OCI-LY7 (cell line): Measurements from ENCODE around the gene TRPC6. TPM values are rescaled to one million over a fixed set of nuclear protein-coding genes. Genes with fewer than 3 reads are reported as not detected.

Source experiments
- BruUV-seq: library from RNA; stranded (reverse); fragments of 400-500 nt; replicated peaks from 2 replicates; lab custom pipeline; 2021; lab: Mats Ljungman, UMichigan
- CTCF ChIA-PET: fragments of 300-600 bp; sonication (Branson Sonifier 250); formaldehyde crosslinking; loops from one replicate; lab custom pipeline; 2022; ENCODE audit warnings: antibody characterized with exemption; ENCODE audit not compliant: unreplicated experiment; lab: Charles Lee
- POLR2A ChIA-PET: fragments of 300-600 bp; sonication (Branson Sonifier 250); formaldehyde crosslinking; loops from one replicate; lab custom pipeline; 2022; ENCODE audit warnings: antibody characterized with exemption; lab: Charles Lee
- DNase-seq: peaks from one replicate; pipeline ENCODE4 v3.0.0-alpha.2; 2015; ENCODE audit warnings: low spot score
- H2AFZ ChIP-seq: fragments of 200-600 bp; sonication (generic), shearing (Covaris generic); 2 replicates; pipeline ENCODE4 v1.6.1; 2014; ENCODE audit warnings: mild to moderate bottlenecking, antibody characterized with exemption, low read length, moderate library complexity
- H3K27ac ChIP-seq: fragments of 200-600 bp; sonication (generic); 2 replicates; pipeline ENCODE4 v1.5.1; 2014; ENCODE audit warnings: mixed run types, low read depth, mild to moderate bottlenecking, moderate library complexity, low read length, inconsistent platforms; ENCODE audit not compliant: poor library complexity, severe bottlenecking
- H3K36me3 ChIP-seq: fragments of 200-600 bp; sonication (generic); 2 replicates; pipeline ENCODE4 v1.6.1; 2014; ENCODE audit warnings: mild to moderate bottlenecking, antibody characterized with exemption, low read length, moderate library complexity, mixed read lengths; ENCODE audit not compliant: insufficient read depth
- H3K4me1 ChIP-seq: fragments of 200-600 bp; sonication (generic); 2 replicates; pipeline ENCODE4 v1.5.1; 2014; ENCODE audit warnings: mild to moderate bottlenecking, low read length; ENCODE audit not compliant: insufficient read depth, poor library complexity, severe bottlenecking
- H3K4me2 ChIP-seq: fragments of 200-600 bp; sonication (generic); 2 replicates; pipeline ENCODE4 v1.6.1; 2014; ENCODE audit warnings: mild to moderate bottlenecking, low read length
- H3K4me3 ChIP-seq: fragments of 200-600 bp; sonication (generic); 2 replicates; pipeline ENCODE4 v1.5.1; 2014; ENCODE audit warnings: mild to moderate bottlenecking, low read depth, low read length; ENCODE audit not compliant: poor library complexity, severe bottlenecking
- H3K79me2 ChIP-seq: fragments of 200-600 bp; sonication (generic); 2 replicates; pipeline ENCODE4 v1.6.1; 2016; ENCODE audit warnings: low read depth, mild to moderate bottlenecking, low read length, moderate library complexity, mixed read lengths; ENCODE audit not compliant: insufficient read depth
- H3K9me2 ChIP-seq: fragments of 200-600 bp; sonication (generic); 2 replicates; pipeline ENCODE4 v1.6.1; 2016; ENCODE audit warnings: mild to moderate bottlenecking, low read length, mixed read lengths; ENCODE audit not compliant: insufficient read depth
- H3K9me3 ChIP-seq: fragments of 200-600 bp; sonication (generic); 2 replicates; pipeline ENCODE4 v1.6.1; 2014; ENCODE audit warnings: mild to moderate bottlenecking, mixed run types, low read length, mixed read lengths
- H4K20me1 ChIP-seq: fragments of 200-600 bp; sonication (generic); 2 replicates; pipeline ENCODE4 v1.6.1; 2014; ENCODE audit warnings: mild to moderate bottlenecking, antibody characterized with exemption, low read length, moderate library complexity, mixed read lengths; ENCODE audit not compliant: insufficient read depth
- EZH2phosphoT487 ChIP-seq: fragments of 200-600 bp; sonication (generic); IDR thresholded peaks from 2 replicates; pipeline ENCODE4 v1.6.1; 2018; ENCODE audit warnings: low read depth, borderline replicate concordance, mild to moderate bottlenecking, mixed run types, antibody characterized with exemption, low read length, moderate library complexity, mixed read lengths
- intact Hi-C: fragments of 100-400 bp; cut with micrococcal nuclease; formaldehyde crosslinking; loops from one replicate; pipeline ENCODE4 v1.10.0; 2022; ENCODE audit not compliant: unreplicated experiment
- total RNA-seq, 2 experiments: library from RNA; depleted of rRNA in 1 of 2; stranded (reverse); fragments of >200 nt in 1 of 2; shearing (Covaris generic) in 1 of 2; gene quantifications; 2 replicates each; pipeline ENCODE4 v1.2.3, GENCODE V29; 2014 to 2022
- TF ChIP-seq, protein P1 (sequence below): fragments of 200-600 bp; sonication (generic); conservative IDR thresholded peaks from 2 replicates; pipeline ENCODE4 v1.5.1; 2014; ENCODE audit warnings: mild to moderate bottlenecking, antibody characterized with exemption, low read length, moderate library complexity, mixed read lengths

TRPC6 gene
- total RNA-seq, 2 experiments from 2014 or later = not detected

GRCh38 chr11:101448881-101449442 lies 134.8 kb downstream of the TRPC6 start:
- Histone ChIP-seq H3K4me2 (no peak overlapping the region), H3K79me2 (no peaks in the 10 kb centered on the region), H3K4me3 (no peak overlapping the region), H2AFZ (no peak overlapping the region), H3K36me3 (no peaks in the 10 kb centered on the region), H4K20me1 (no peaks in the 10 kb centered on the region), H3K27ac (no peak overlapping the region), H3K9me2 (no peaks in the 10 kb centered on the region), H3K4me1 (no peaks in the 10 kb centered on the region), H3K9me3 (no peaks in the 10 kb centered on the region)
- DNase-seq = no peak
- no TSS peak for BruUV-seq
- TF ChIP-seq, protein P1, sequence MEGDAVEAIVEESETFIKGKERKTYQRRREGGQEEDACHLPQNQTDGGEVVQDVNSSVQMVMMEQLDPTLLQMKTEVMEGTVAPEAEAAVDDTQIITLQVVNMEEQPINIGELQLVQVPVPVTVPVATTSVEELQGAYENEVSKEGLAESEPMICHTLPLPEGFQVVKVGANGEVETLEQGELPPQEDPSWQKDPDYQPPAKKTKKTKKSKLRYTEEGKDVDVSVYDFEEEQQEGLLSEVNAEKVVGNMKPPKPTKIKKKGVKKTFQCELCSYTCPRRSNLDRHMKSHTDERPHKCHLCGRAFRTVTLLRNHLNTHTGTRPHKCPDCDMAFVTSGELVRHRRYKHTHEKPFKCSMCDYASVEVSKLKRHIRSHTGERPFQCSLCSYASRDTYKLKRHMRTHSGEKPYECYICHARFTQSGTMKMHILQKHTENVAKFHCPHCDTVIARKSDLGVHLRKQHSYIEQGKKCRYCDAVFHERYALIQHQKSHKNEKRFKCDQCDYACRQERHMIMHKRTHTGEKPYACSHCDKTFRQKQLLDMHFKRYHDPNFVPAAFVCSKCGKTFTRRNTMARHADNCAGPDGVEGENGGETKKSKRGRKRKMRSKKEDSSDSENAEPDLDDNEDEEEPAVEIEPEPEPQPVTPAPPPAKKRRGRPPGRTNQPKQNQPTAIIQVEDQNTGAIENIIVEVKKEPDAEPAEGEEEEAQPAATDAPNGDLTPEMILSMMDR = no peak
- no peak for TF ChIP-seq EZH2phosphoT487
- intact Hi-C loops = no loop called here
- POLR2A ChIA-PET = no interaction called here
- CTCF ChIA-PET = no interaction called here

DNA sequence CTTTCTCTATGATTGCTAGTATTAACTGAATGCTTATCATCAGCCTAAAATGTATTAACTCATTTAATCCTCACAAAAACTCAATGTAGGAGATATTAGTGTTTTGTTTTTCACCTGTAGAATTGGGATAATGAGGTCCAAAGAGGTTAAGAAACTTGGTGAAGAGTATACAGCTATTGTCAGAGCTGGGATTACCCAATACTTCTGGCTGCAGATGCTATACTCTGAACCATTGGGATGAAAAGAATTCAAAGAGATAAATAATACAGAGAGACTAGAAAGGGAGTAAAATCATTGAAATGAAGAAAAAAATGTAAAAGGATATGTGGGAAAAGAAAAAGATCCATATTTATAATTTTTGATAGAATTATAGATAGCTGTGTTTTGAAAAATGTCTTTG lies 137.1 kb downstream of the TRPC6 start:
- Histone ChIP-seq H3K4me2 (no peak overlapping the region), H3K36me3 (no peaks in the 10 kb centered on the region), H2AFZ (no peak overlapping the region), H4K20me1 (no peaks in the 10 kb centered on the region), H3K4me3 (no peak overlapping the region), H3K9me3 (no peaks in the 10 kb centered on the region), H3K79me2 (no peaks in the 10 kb centered on the region), H3K4me1 (no peaks in the 10 kb centered on the region), H3K9me2 (no peaks in the 10 kb centered on the region), H3K27ac (no peak overlapping the region)
- TF ChIP-seq, protein P1 = no peak
- no peak for TF ChIP-seq EZH2phosphoT487
- ChIA-PET POLR2A (interaction anchor here (0.7 kb wide), 1 partner anchor 176 kb away, joined by 3 read pairs; no protein-coding TSS in a partner anchor), CTCF (interaction anchor here (0.8 kb wide), 1 partner anchor 9 kb away, joined by 3 read pairs; no protein-coding TSS in a partner anchor)
- BruUV-seq = no TSS peak
- no peak for DNase-seq
- intact Hi-C loops = no loop called here

GRCh38 chr11:101446238-101446637 lies 137.6 kb downstream of the TRPC6 start:
- no peak overlapping the region for H3K27ac ChIP-seq
- no peak overlapping the region for H2AFZ ChIP-seq
- no peaks in the 10 kb centered on the region for H3K4me1 ChIP-seq
- ChIA-PET POLR2A (no interaction called here), CTCF (interaction anchor here (0.8 kb wide), 1 partner anchor 9 kb away, joined by 3 read pairs; no protein-coding TSS in a partner anchor)
- H3K79me2 ChIP-seq = no peaks in the 10 kb centered on the region
- H3K9me3 ChIP-seq = no peaks in the 10 kb centered on the region
- DNase-seq = no peak
- BruUV-seq = no TSS peak
- intact Hi-C loops = no loop called here
- H4K20me1 ChIP-seq = no peaks in the 10 kb centered on the region
- H3K4me2 ChIP-seq = no peak overlapping the region
- no peak overlapping the region for H3K4me3 ChIP-seq
- no peaks in the 10 kb centered on the region for H3K36me3 ChIP-seq
- TF ChIP-seq, protein P1 = no peak
- TF ChIP-seq EZH2phosphoT487 = no peak
- no peaks in the 10 kb centered on the region for H3K9me2 ChIP-seq
